Hepatocyte (in vitro differentiated cells): ENCODE results near the gene F2RL2.

Experiments used
- CTCF ChIP-seq: fragments of 200-600 bp; sonication (generic); IDR thresholded peaks from 2 replicates; pipeline ENCODE4 v1.5.1; 2016; ENCODE audit warnings: antibody characterized with exemption, mild to moderate bottlenecking; ENCODE audit not compliant: poor library complexity
- EZH2 ChIP-seq: fragments of 200-600 bp; sonication (generic); IDR thresholded peaks from 2 replicates; pipeline ENCODE4 v1.6.1; 2016; ENCODE audit warnings: antibody characterized with exemption, mild to moderate bottlenecking, borderline replicate concordance

DNA sequence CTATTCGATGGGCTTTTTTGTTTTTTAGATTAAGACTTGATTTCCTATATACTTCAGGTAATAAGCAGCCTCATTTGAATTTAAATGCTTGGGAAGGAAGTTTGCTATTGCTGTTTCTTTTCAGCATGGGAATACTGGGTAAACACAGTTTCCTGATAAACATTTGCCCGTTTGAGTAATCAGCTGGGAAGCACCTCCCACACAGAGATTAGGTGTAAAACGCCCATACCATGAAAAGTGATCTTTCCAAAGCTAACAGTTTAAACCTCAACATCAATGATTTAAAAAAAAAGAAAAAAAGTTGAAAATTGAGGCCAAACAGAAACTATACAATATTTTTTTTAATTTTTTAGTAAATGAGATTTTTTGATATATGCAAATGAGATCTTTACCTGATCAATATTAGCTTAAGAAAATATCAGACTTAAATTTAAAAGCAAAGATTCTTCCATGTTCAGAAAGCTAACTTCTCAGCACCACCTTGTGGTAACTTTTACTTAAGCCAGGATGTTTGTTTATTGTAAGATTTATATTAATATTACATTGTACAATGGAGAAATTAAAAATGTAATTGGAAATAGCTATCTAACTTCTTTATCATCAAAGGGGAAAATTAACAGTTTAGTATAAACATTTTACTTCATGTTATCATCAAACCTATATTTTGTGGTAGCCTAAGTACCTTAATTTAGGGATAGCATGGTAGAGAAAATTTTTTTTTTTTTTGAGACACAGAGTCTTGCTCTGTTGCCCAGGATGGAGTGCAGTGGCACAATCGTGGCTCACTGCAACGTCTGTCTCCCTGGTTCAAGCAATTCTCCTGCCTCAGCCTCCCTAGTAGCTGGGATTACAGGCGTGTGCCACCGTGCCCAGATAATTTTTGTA is 39.8 kb downstream of the F2RL2 start:
- peak; percentile 59 for TF ChIP-seq CTCF
- no peak for TF ChIP-seq EZH2
